HepG2 (cell line): Measurements from ENCODE around the gene MBLAC2. TPM values are rescaled to one million over a fixed set of nuclear protein-coding genes. Genes with fewer than 3 reads are reported as not detected.

Experiments
- ATAC-seq: fragments of 200-7000 bp; cut with Tn5 transposase; 3 replicates; pipeline ENCODE4 v1.9.1; 2020; ENCODE audit warnings: mild to moderate bottlenecking, moderate library complexity
- BruUV-seq: library from RNA; stranded (reverse); fragments of 400-500 nt; replicated peaks from 2 replicates; lab custom pipeline; 2021; lab: Mats Ljungman, UMichigan
- CTCF ChIA-PET: fragments of 300-600 bp; formaldehyde crosslinking; extraction: SDS; loops from one replicate; lab custom pipeline; 2021; ENCODE audit warnings: low total read pairs, inconsistent platforms, low intra/inter-chr PET ratio; lab: Yijun Ruan, JAX
- POLR2A ChIA-PET: fragments of 350-600 bp; sonication (Branson Sonifier 250); formaldehyde crosslinking; loops from one replicate; lab custom pipeline; 2020; ENCODE audit warnings: antibody characterized with exemption, inconsistent platforms; lab: Yijun Ruan, JAX
- DNase-seq: peaks from one replicate; pipeline ENCODE4 v3.0.0-alpha.2; 2015; ENCODE audit warnings: low spot score
- FAIRE-seq: peaks from 3 replicates; lab custom pipeline; 2011; peaks lifted over from hg19 to GRCh38; lab: Jason Lieb, UNC
- H2AFZ ChIP-seq: one replicate; pipeline ENCODE4 v1.6.1; 2011; ENCODE audit warnings: low read length, inconsistent platforms
- H3K27ac ChIP-seq: fragments of 300-600 bp; 3 replicates; pipeline ENCODE4 v1.8.0; 2011; ENCODE audit warnings: mixed run types, mild to moderate bottlenecking, mixed read lengths, low read length, inconsistent platforms; ENCODE audit not compliant: insufficient read depth; ENCODE audit errors: extremely low read length
- H3K27me3 ChIP-seq, 2 experiments: fragments of 200-600 bp in 1 of 2; 2 replicates in 1 of 2; 3 replicates in 1 of 2; pipeline versions ENCODE4 v1.6.0 to v1.8.0; 2011; ENCODE audit warnings: low read length in 2 of 2, mild to moderate bottlenecking in 2 of 2, moderate library complexity in 2 of 2, inconsistent platforms in 1 of 2; ENCODE audit not compliant: insufficient read depth in 2 of 2, control insufficient read depth in 1 of 2
- H3K36me3 ChIP-seq, 2 experiments: fragments of 200-600 bp in 1 of 2; replicated peaks in 1 of 2; 2 replicates in 1 of 2; 3 replicates in 1 of 2; pipeline versions ENCODE4 v1.5.1 to v1.8.0; 2011; ENCODE audit warnings: low read length in 2 of 2, inconsistent platforms in 1 of 2; ENCODE audit not compliant: insufficient read depth in 2 of 2, control insufficient read depth in 1 of 2
- H3K4me1 ChIP-seq: 2 replicates; pipeline ENCODE4 v1.5.1; 2012; ENCODE audit warnings: low read length, inconsistent platforms; ENCODE audit not compliant: insufficient read depth
- H3K4me2 ChIP-seq: 2 replicates; pipeline ENCODE4 v1.6.0; 2011; ENCODE audit warnings: low read depth, low read length, inconsistent platforms
- H3K4me3 ChIP-seq, 3 experiments: fragments of 200-600 bp in 1 of 3; sonication (generic), shearing (Covaris generic) in 1 of 3; replicated peaks in 1 of 3; 2 replicates each; pipeline ENCODE4 v1.5.1; 2011 to 2016; ENCODE audit warnings: low read length in 3 of 3, inconsistent platforms in 2 of 3, low read depth in 2 of 3, mild to moderate bottlenecking in 2 of 3, control low read depth in 1 of 3, mixed read lengths in 1 of 3; ENCODE audit not compliant: insufficient read depth in 1 of 3
- H3K79me2 ChIP-seq: one replicate; pipeline ENCODE4 v1.6.1; 2011; ENCODE audit warnings: low read length, inconsistent platforms; ENCODE audit not compliant: insufficient read depth
- H3K9ac ChIP-seq: 2 replicates; pipeline ENCODE4 v1.6.0; 2011; ENCODE audit warnings: mild to moderate bottlenecking, low read depth, low read length, inconsistent platforms; ENCODE audit not compliant: insufficient read depth
- H3K9me3 ChIP-seq: 2 replicates; pipeline ENCODE4 v1.5.1; 2012; ENCODE audit warnings: mild to moderate bottlenecking, low read length
- H4K20me1 ChIP-seq: 2 replicates; pipeline ENCODE4 v1.6.0; 2011; ENCODE audit warnings: inconsistent platforms, mild to moderate bottlenecking, low read length, moderate library complexity; ENCODE audit not compliant: insufficient read depth
- AGO1 ChIP-seq: fragments of 200-400 bp; formaldehyde crosslinking; IDR thresholded peaks from 2 replicates; pipeline ENCODE4 v1.6.1; 2017; ENCODE audit warnings: mild to moderate bottlenecking, low read depth, low read length, moderate library complexity; ENCODE audit not compliant: poor library complexity, severe bottlenecking
- AKAP8 ChIP-seq: sonication (generic); formaldehyde crosslinking; IDR thresholded peaks from 2 replicates; pipeline ENCODE4 v1.5.1; 2020; ENCODE audit warnings: mild to moderate bottlenecking, missing genetic modification reagents
- FOXO4 ChIP-seq: sonication (generic); formaldehyde crosslinking; conservative IDR thresholded peaks from 2 replicates; pipeline ENCODE4 v1.8.1; 2023; ENCODE audit warnings: missing genetic modification reagents
- GABPA ChIP-seq, 2 experiments: IDR thresholded peaks; 2 replicates each; pipeline ENCODE4 v1.6.1; 2011 to 2016; ENCODE audit warnings: low read depth in 2 of 2, low read length in 1 of 2, missing biosample characterization in 1 of 2, missing genetic modification characterization in 1 of 2
- GPN1 ChIP-seq: sonication (generic); formaldehyde crosslinking; IDR thresholded peaks from 2 replicates; pipeline ENCODE4 v1.5.1; 2020; ENCODE audit warnings: missing genetic modification reagents, borderline replicate concordance
- JUNB ChIP-seq: sonication (generic); formaldehyde crosslinking; IDR thresholded peaks from 2 replicates; pipeline ENCODE4 v1.8.0; 2022; ENCODE audit warnings: missing genetic modification reagents, mild to moderate bottlenecking, borderline replicate concordance
- MYC ChIP-seq: sonication (generic); formaldehyde crosslinking; IDR thresholded peaks from 2 replicates; pipeline ENCODE4 v1.9.0; 2021; ENCODE audit warnings: missing genetic modification reagents, borderline replicate concordance
- SCMH1 ChIP-seq: sonication (generic); formaldehyde crosslinking; IDR thresholded peaks from 2 replicates; pipeline ENCODE4 v1.9.0; 2021; ENCODE audit warnings: missing genetic modification reagents, mild to moderate bottlenecking, borderline replicate concordance
- SKI ChIP-seq: fragments of 450-650 bp; IDR thresholded peaks from one replicate; pipeline ENCODE4 v1.6.1; 2018; ENCODE audit warnings: mild to moderate bottlenecking; ENCODE audit not compliant: partially characterized antibody
- ZNF570 ChIP-seq: sonication (generic); formaldehyde crosslinking; IDR thresholded peaks from 2 replicates; pipeline ENCODE4 v1.4.0; 2020; ENCODE audit warnings: mild to moderate bottlenecking, missing genetic modification reagents, borderline replicate concordance
- ZNF841 ChIP-seq: sonication (generic); formaldehyde crosslinking; IDR thresholded peaks from 2 replicates; pipeline ENCODE4 v1.8.1; 2023; ENCODE audit warnings: missing genetic modification reagents, borderline replicate concordance
- whole genome bisulfite sequencing: methylation state at CpG from one replicate; pipeline ENCODE4 v1.1.6; 2017; ENCODE audit warnings: low lambda C conversion rate; 5-methylcytosine and 5-hydroxymethylcytosine counted together
- in situ Hi-C: cut with HindIII; loops from 2 replicates; pipeline ENCODE4 v1.10.0; 2017; ENCODE audit warnings: low pct_unique_long_range_greater_than_20kb; ENCODE audit not compliant: extremely low pct_ligation_motif_present
- intact Hi-C: fragments of 100-400 bp; cut with micrococcal nuclease; formaldehyde crosslinking; loops from one replicate; pipeline ENCODE4 v1.10.0; 2022; ENCODE audit not compliant: unreplicated experiment
- polyA plus RNA-seq, 8 experiments: library from polyadenylated mRNA; depleted of rRNA in 3 of 8; stranded (reverse) in 7 of 8; unstranded in 1 of 8; fragments of >200 nt; fragmentation: Illumina TruSeq in 4 of 8; extraction: Trizol in 4 of 8; gene quantifications; 2 replicates each; pipeline versions ENCODE4 v1.2.1 to v1.2.3, GENCODE V29; 2011 to 2016; ENCODE audit warnings: low read depth in 4 of 8, missing spikeins in 1 of 8, mixed read lengths in 1 of 8; ENCODE audit not compliant: insufficient read depth in 1 of 8
- total RNA-seq, 5 experiments: library from RNA; depleted of rRNA; stranded (reverse); fragments of >200 nt; fragmentation: Illumina TruSeq; extraction: Trizol; gene quantifications; 2 replicates each; pipeline ENCODE4 v1.2.3, GENCODE V29; 2016; ENCODE audit warnings: low read depth in 1 of 5

The MBLAC2 gene
- total and polyA plus RNA-seq, 2 of the 13 experiments (the other 11 are each of a cell fraction or from before 2014, with no cell fraction given): 2.9 to 4.1 TPM

GRCh38 chr5:90504743-90505142 is 30.2 kb upstream of the MBLAC2 start:
- DNase-seq: no peak
- Histone ChIP-seq H3K36me3 (no peaks in the 10 kb centered on the region), H3K27me3 (no peaks in the 10 kb centered on the region), H3K27ac (no peak overlapping the region), H2AFZ (no peak overlapping the region), H3K9ac (no peak overlapping the region), H3K4me1 (no peaks in the 10 kb centered on the region), H3K79me2 (no peaks in the 10 kb centered on the region), H4K20me1 (no peaks in the 10 kb centered on the region), H3K4me2 (no peak overlapping the region), H3K9me3 (no peaks in the 10 kb centered on the region), H3K4me3 (no peak overlapping the region)
- no peak for TF ChIP-seq FOXO4 (CRISPR knock-in tag)
- no peak for TF ChIP-seq SCMH1
- TF ChIP-seq ZNF841: no peak
- no peak for TF ChIP-seq AGO1
- no peak for TF ChIP-seq MYC
- TF ChIP-seq GABPA (IDR thresholded peaks at IDR 0.05; ENCODE audit: low read depth, low read length): no peak
- no peak for TF ChIP-seq GABPA (CRISPR knock-in tag; IDR thresholded peaks at IDR 0.05; ENCODE audit: low read depth)
- in situ Hi-C loops (no loop called here), intact Hi-C loops (no loop called here)
- WGBS: 84% methylated on average over 2 of the region's 2 CpGs
- no peak for ATAC-seq
- FAIRE-seq: no peak
- CTCF ChIA-PET: no interaction called here
- POLR2A ChIA-PET: no interaction called here
- no TSS peak for BruUV-seq

- H3K9me3 ChIP-seq: no peaks in the 10 kb centered on the region
- no peaks in the 10 kb centered on the region for H3K36me3 ChIP-seq
- CTCF ChIA-PET: no interaction called here
- in situ Hi-C loops: no loop called here
- intact Hi-C loops: no loop called here
- H3K4me2 ChIP-seq: no peak overlapping the region
- TF ChIP-seq AKAP8 (CRISPR knock-in tag): no peak
- TF ChIP-seq ZNF570 (CRISPR knock-in tag): no peak
- TF ChIP-seq SKI: no peak
- no peak for TF ChIP-seq GPN1 (CRISPR knock-in tag)
- no peak for TF ChIP-seq JUNB
- TF ChIP-seq, all 625 proteins: peak for 0
- Histone ChIP-seq H3K27me3 (no peaks in the 10 kb centered on the region), H3K4me3 (no peak overlapping the region), H3K27ac (no peak overlapping the region), H2AFZ (no peak overlapping the region), H3K4me1 (no peaks in the 10 kb centered on the region), H4K20me1 (no peaks in the 10 kb centered on the region), H3K79me2 (no peaks in the 10 kb centered on the region), H3K9ac (no peak overlapping the region)
- ATAC-seq: no peak
- no TSS peak for BruUV-seq
- POLR2A ChIA-PET: no interaction called here
- no peak for FAIRE-seq
- no peak for DNase-seq
- WGBS: 89% methylated on average over 1 of the region's 1 CpG
Measured at GRCh38 chr5:90503596-90503995, 29.0 kb upstream of the MBLAC2 start.
